GM20431 (cell line): ENCODE measurements around the gene SLC7A4.

Experiments used
- in situ Hi-C: fragments of 300-500 bp; cut with MseI, MboI; formaldehyde crosslinking; loops from one replicate; pipeline ENCODE4 v1.15.0; 2020; ENCODE audit warnings: low sequenced_read_pairs; ENCODE audit not compliant: unreplicated experiment

The SLC7A4 gene

DNA sequence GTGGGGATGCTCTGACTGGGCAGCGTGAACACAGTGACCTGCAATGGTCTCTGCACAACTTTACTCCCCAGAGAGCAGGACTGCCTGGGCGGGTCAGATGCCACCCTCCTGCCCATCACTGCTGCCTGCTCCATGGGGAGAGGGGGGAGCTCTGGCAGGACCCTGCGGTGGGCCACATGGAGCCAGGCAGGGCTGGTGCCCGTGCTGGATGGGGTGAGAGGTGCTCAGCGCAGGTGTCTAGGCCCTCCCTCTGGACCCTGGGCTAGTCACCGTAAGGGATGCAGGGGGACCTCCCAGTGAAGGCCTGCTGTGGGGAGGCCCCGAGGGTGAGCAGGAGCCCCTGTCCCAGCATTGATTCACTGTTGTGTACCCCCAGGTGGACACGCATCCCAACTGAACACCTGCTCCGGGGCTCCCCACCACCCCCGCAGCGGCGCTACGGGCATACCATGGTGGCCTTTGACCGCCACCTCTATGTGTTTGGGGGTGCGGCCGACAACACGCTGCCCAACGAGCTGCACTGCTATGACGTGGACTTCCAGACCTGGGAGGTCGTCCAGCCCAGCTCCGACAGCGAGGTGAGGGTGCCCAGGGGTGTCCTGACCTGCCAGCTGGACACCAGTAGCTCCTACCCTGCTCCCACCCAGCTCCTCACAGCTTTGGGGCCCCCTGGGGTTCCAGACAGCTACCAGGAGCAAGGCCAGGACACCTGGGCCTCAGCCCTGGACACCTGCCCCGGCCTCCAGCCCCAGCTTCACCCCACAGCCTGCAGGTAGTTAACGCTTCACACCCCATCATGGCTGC is 40.9 kb downstream of the SLC7A4 start:
- in situ Hi-C loops = no loop called here

DNA sequence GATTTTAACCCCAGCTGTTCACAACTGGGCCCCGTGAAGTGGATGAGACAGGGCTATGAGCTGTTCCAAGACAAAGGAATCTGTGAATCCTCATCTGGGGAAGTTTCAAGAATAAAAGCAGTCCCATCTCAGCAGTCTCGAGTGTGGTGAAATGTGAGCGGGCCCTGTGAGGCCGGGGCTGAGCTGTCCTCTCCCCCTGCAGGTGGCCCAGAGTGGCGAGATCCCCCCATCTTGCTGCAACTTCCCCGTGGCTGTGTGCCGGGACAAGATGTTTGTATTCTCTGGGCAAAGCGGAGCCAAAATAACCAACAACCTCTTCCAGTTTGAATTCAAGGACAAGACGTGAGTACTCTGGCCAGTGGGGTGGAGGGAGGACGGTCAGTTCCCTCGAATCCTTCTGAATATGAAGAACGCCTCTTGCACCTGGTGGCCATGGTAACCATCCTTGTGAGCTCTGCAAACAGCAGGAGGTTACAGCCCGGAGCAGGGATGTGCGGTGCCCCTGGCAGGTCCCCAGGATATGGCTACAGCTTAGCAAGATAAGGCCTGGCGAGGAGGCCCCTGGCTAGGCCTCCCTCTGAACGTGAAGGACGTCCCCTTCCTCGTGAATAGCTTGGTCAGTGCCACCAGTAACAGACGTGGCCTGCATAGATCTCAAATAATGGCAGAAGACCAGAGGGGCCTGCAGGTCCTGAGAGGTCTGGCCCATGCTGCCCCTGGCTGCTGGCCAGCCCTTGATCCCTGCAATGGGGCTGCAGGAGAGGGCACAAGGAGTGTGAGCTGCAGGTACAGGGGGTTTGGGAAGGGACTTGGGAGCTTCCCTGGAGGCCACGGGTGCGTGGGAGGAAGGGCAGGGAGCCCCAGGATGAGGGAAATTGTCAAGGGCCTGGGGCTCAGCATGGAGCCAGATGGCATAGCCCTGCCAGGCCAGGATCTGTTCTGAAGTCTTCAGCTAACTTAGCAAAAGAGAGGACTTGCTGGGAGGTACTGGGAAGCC is 41.9 kb downstream of the SLC7A4 start:
- in situ Hi-C loops = no loop called here

DNA sequence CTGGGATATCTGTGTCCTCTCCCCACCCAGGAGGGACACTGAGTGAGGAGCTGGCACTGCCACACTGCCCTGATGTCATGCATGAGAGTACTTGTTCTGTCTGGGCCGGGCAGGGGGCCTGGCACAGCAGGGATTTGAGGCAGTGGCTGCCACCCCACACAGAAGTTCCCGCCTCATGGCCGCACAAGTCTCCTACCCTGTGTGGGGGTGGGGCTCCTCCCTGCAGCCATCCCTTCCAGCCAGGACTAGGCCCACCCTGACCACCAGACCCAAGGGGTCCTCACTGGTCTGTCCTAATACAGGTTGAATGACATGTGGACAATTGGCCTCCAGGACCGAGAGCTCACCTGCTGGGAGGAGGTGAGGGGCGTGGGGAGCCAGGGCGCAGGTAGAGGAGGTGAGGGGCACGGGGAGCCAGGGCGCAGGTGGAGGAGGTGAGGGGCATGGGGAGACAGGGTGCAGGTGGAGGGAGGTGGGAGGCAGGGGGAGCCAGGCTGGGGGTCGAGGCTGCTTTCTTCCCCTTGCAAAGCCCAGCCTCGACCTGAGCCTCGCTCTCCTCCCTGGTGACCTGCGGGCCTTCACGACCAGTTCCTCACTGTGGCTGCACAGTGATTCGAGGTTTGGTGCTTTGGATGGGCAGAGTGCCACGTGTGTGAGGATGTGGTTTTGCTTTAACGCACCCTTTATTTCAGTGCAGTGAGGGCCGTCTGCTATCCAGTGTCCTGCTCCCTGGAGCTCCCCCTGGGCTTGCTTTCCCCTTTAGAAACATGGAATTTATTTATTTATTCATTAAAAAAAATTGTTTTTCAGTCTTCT is 42.8 kb downstream of the SLC7A4 start:
- in situ Hi-C loops = no loop called here

DNA sequence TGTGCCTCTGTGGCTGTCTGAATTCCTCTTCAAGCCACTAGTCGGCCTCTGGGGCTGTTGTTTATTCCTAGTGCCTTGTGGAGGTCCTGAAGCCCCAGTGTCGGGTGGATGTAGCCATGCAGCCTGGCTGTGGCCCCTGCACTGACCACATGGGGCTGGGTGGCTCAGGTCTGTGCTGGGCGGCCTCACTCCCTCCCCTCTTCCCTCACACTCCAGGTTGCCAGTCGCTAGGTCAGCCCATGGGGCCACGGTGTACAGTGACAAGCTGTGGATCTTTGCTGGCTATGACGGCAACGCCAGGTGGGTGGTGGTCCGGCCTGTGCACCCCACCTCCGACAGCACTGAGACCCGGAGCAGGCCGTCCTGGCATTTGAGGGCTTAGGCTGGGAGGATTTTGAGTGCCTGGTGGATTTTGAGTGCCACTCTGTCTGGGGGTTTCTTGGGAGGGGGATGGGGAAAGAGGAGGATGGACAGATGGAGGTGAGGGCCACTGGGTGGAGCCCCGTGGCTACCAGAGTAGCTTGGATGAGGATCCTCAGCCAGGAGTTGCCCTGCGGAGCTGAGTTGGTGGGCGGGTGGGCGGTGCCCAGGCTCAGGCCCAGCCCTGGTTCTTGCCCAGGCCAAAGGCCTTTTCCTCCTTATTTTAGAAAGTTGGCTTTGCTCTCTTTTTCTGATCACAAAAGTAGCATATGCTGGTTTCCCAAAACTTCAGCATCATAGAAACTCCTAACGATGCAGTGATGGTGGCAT is 43.6 kb downstream of the SLC7A4 start:
- in situ Hi-C loops = no loop called here

DNA sequence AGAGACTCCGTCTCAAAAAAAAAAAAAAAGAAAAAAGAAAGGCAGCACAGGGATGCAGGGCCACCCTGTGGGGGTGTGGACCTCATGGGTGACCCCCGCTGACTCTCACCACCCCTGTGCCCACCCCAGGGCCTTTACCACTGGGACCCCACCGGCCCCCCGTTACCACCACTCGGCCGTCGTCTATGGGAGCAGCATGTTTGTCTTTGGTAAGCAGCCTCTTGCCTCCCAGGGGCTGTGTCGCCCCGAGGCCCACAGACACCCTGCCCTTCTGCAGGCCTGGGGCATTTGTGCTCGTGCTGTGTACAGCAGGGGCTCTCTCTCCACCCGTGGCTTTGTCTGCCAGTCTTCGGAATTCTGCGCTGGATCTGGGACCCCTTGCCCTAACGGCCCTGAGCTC is 45.0 kb downstream of the SLC7A4 start:
- in situ Hi-C loops = no loop called here

DNA sequence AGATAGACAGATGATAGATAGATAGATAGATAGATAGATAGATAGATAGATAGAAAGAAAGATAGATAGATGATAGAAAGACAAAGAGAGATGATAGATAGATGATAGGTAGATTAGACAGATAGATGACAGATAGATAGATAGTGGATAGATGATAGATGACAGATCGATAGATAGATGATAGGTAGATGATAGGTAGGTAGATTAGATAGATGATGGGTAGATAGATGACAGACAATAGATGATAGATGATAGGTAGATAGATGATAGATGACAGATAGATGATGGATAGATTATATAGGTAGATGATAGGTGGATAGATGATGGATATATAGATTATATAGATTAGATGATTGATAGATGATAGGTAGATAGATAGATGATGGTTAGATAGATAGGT is 46.0 kb downstream of the SLC7A4 start:
- in situ Hi-C loops = no loop called here

DNA sequence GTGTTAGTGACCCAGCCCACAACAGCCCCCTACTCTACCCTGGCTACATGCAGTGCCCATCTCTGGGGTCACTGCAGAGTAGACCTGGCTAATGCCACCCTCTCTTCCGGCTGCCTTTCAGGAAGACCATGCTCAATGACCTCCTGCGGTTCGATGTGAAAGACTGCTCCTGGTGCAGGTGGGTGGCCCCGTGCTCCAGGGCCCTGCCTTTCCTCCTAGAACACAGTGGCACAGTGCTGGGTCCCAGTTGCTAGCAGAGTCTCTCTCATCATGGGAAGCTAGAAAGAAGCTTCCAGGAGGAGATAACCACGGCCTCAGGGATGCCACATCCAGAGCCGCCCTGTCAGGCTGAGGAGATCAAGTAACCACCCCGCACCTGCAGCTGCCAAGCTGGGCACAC is 46.6 kb downstream of the SLC7A4 start:
- in situ Hi-C loops = no loop called here

DNA sequence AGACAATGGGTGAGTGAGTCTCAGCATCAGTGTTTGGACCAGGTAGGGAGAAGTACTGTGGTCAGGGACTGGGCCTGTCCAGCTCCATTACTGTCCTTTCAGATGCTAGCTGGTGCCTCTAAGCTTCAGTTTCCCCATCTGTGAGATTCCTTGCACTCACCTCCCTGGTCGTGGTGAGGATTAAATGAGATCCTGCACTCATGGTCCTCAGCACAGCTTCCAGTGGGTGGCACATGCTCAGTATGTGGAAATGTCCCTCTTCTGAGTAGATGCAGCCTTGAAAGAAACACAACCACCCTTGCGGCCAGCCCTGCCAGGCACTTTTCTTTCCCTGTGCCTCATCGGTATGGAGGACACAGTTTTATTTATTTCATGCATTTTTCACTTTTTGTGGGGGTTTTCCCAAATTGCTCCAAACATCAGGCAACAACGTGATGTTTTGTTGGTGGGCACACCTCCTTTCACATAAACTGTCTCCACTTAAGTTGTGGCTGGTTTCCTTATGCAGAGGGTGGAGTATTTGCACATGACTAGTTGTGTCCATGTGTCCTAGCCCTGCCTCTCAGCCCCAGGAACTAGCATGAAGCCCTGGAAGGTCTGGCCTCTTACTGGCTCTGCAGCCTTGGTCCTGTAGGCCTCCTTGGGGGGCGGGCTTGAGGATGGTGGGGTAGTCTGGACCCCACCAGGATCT is 49.1 kb downstream of the SLC7A4 start:
- in situ Hi-C loops = no loop called here

DNA sequence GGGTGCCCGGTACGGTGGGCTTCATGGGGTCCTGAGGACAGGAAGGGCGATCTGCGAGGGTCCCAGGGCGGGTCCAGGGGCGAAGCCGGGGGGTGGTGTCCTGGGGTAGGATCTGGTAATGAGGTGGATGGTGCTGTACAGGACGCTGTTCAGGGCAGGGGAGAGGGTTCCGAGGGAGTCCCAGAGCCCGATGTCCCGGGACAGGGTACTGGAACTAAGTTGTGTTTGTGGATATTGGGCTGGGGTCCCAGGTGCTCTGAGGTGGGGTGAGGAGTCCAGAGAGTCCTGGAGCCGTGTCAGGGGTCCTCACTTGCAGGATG is 49.8 kb downstream of the SLC7A4 start:
- in situ Hi-C loops = no loop called here

DNA sequence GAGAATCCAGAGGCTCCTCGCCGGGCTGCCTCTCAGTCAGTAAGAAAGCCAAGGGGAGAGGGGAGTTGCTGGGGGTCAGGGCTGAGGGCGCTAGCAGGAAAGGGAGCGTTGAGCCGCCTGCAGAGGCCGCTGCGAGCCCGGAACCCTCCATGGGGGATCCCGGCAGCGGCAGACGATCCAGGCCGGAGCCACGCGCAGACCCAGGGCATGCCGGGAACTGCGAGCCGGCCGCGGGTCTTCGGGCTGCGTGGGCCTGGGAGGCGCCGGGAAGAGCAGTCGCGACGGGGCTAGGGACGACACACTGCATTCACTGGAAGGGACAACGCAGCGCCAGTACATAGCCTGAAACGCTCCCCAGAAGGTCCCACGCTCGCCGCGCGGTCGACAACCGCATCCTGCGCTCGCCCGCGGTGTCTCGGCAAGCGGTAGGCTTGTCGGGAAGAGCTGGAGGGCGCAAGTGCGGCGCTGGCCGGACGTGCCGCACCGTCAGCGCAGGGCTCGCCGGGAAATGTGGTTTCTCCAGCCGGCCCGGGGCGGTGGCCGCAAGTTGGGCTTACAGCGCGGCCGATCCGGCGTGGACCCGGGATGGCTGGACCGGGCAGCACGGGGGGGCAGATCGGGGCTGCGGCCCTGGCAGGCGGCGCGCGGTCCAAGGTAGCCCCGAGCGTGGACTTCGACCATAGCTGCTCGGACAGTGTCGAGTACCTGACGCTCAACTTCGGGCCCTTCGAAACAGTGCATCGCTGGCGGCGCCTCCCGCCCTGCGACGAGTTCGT is 50.4 kb downstream of the SLC7A4 start, which contains the start of gene LZTR1:
Gene LZTR1, plus strand, starts transcription at position 511 of the 776 bp plus-strand sequence. Its CDS starts 75 bp downstream, at position 586.
- in situ Hi-C loops = no loop called here

DNA sequence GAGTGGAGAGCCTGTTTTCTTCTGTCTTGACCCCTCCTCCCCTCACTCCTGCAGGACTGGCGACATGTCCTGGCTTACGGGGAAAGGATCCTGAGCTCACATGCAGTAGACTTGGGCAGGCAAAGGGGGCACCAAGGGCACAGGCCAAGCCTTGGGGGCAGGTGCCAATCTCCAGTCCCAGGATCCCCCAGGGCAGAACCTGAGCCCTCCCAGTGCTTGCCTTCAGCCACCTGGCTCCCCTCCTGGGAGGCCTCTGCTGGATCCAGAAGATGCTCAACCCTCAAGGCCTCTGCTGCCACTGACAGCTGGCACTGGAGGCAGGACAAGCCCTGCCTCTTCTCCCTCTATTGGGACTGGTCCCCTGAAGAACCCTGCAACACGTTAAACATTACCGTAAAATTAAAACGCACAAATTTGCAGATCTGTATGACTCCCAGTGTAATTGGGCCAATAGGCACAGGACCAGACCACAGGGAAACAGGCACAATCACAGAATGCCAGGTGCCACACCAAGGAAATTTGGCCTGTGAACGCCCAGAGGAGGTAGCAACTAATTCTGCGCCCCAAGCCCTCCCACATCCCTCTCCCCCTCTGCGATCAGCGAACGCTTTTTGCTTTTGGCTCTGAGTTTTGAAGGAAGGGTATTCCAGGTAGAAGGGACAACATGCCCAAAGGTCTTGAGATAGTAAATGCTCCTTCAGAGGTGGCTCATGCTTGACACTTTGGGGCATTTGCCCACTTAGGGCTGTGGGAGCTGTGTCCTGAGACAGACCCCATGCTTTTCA is 51.2 kb downstream of the SLC7A4 start:
- in situ Hi-C loops = no loop called here

DNA sequence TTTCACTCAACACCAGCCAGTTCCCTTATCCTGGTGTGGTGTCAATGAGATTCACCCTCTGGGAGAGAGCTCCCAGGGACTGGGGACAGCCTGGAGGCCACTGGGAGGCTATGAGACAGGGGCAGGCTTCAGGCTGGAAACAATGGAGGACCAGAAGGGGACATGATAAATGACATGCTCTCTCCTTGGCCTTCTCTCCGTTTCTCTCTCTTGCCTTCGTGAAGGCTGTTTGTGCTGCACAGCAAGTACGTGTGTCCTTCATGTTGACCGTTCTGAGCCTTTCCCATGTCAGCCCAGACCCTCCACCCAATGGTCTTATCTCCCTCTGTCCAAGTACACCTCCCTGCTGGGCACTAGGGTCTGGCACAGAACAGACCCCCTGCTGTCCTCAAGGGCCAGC is 51.8 kb downstream of the SLC7A4 start:
- in situ Hi-C loops = no loop called here

DNA sequence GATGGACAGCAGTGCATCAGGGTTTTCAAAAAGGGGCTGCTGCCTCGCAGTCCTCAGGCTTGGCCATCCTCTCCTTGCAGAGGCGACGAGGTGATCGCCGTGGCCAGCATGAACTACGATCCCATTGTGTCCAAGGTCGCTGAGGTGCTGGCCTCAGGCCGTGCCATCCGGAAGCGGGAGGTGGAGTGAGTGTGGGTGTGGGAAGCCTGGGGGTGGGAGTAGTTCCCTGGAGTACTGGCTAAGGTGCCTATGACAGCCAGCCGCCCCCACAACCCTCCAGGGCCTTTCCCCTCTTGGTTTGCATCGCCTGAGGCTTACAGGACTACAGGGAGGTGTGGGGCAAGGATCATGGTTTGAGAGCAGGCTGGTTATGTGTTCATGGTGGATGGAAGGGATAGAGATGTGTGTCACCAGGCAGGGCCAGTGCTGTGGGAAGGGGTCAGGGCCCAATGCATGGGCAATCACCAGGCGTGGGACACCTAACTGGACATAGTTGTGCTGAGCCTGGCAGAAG is 52.4 kb downstream of the SLC7A4 start:
- in situ Hi-C loops = no loop called here

DNA sequence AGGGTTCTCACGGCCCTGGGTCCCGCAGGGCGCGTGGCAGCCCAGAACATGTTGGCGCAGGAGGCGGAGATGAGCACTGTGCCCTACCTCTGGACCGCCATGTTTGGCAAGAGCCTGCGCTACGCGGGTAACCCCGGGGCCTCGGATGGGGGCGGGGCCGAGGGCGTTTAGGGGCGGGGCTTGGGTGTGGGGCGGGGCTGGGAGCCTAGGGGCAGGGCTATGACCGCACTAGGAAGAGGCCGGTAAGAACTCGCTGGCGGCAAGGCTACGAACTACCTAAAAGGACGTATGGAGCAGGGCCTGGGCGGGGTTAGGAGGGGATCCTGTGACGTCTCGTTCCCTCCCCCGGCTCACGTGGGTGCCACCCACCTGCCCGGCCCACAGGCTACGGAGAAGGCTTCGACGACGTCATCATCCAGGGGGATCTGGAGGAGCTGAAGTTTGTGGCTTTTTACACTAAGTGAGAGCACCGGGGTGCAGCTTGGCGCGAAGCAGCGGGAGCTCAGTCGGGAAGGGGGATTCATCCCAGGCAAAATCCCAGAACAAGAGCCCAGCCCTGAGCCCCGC is 53.0 kb downstream of the SLC7A4 start:
- in situ Hi-C loops = no loop called here
